GM23338 (cell line): Measurements from ENCODE around the gene HERPUD1. TPM values are rescaled to one million over a fixed set of nuclear protein-coding genes. Genes with fewer than 3 reads are reported as not detected.

Source experiments
- ATAC-seq: fragments of 200-7000 bp; cut with Tn5 transposase; 3 replicates; pipeline ENCODE4 v1.9.1; 2020
- DNase-seq: peaks from one replicate; pipeline ENCODE4 v3.0.0-alpha.2; 2015; ENCODE audit warnings: low spot score
- H2AFZ ChIP-seq: fragments of 200-600 bp; sonication (generic); 2 replicates; pipeline ENCODE4 v1.8.0; 2016; ENCODE audit warnings: antibody characterized with exemption, mild to moderate bottlenecking, moderate library complexity
- H3F3A ChIP-seq: fragments of 200-600 bp; sonication (generic); replicated peaks from 2 replicates; pipeline ENCODE4 v1.8.0; 2017; ENCODE audit warnings: antibody characterized with exemption, mixed run types, low read depth
- H3K27ac ChIP-seq: fragments of 200-600 bp; sonication (generic); 2 replicates; pipeline ENCODE4 v1.6.1; 2016; ENCODE audit warnings: low read depth
- H3K27me3 ChIP-seq: fragments of 200-600 bp; sonication (generic); 2 replicates; pipeline ENCODE4 v1.8.0; 2016; ENCODE audit warnings: mild to moderate bottlenecking, mixed run types, moderate library complexity; ENCODE audit not compliant: insufficient read depth
- H3K36me3 ChIP-seq: fragments of 200-600 bp; sonication (generic); 2 replicates; pipeline ENCODE4 v1.8.0; 2016; ENCODE audit warnings: mild to moderate bottlenecking; ENCODE audit not compliant: insufficient read depth
- H3K4me1 ChIP-seq: fragments of 200-600 bp; sonication (generic); 2 replicates; pipeline ENCODE4 v1.8.0; 2016; ENCODE audit warnings: mild to moderate bottlenecking, moderate library complexity; ENCODE audit not compliant: insufficient read depth
- H3K4me2 ChIP-seq: fragments of 200-600 bp; sonication (generic); 2 replicates; pipeline ENCODE4 v1.7.1; 2017; ENCODE audit warnings: mixed run types
- H3K4me3 ChIP-seq: fragments of 200-600 bp; sonication (generic); 2 replicates; pipeline ENCODE4 v1.6.1; 2016; ENCODE audit warnings: mixed run types
- H3K79me2 ChIP-seq: fragments of 200-600 bp; sonication (generic); replicated peaks from 2 replicates; pipeline ENCODE4 v1.8.0; 2017; ENCODE audit warnings: mild to moderate bottlenecking; ENCODE audit not compliant: insufficient read depth
- H3K9me2 ChIP-seq: fragments of 200-600 bp; sonication (generic); 2 replicates; pipeline ENCODE4 v1.8.0; 2017; ENCODE audit not compliant: insufficient read depth
- H4K20me1 ChIP-seq: fragments of 200-600 bp; sonication (generic); replicated peaks from 2 replicates; pipeline ENCODE4 v1.8.0; 2017; ENCODE audit warnings: mild to moderate bottlenecking; ENCODE audit not compliant: insufficient read depth
- H3K27ac Mint-ChIP-seq: 2 replicates; pipeline ENCODE4 v1.8.0; 2020; ENCODE audit warnings: inconsistent platforms, mild to moderate bottlenecking, moderate library complexity, mixed read lengths
- H3K27me3 Mint-ChIP-seq: 3 replicates; pipeline ENCODE4 v1.8.0; 2022; ENCODE audit warnings: low read depth, mild to moderate bottlenecking, moderate library complexity, mixed read lengths, inconsistent platforms; ENCODE audit not compliant: insufficient read depth, poor library complexity
- H3K36me3 Mint-ChIP-seq: 3 replicates; pipeline ENCODE4 v1.8.0; 2021; ENCODE audit warnings: low read depth, mild to moderate bottlenecking, inconsistent platforms, moderate library complexity, mixed read lengths
- H3K4me1 Mint-ChIP-seq: 3 replicates; pipeline ENCODE4 v1.8.0; 2020; ENCODE audit warnings: mild to moderate bottlenecking, inconsistent platforms, mixed read lengths
- H3K4me3 Mint-ChIP-seq: 3 replicates; pipeline ENCODE4 v1.8.0; 2021; ENCODE audit warnings: moderate library complexity, mild to moderate bottlenecking, inconsistent platforms, mixed read lengths
- H3K9me3 Mint-ChIP-seq: 3 replicates; pipeline ENCODE4 v1.8.0; 2020; ENCODE audit warnings: moderate library complexity, mild to moderate bottlenecking, inconsistent platforms, mixed read lengths
- CREB1 ChIP-seq: fragments of 250-450 bp; sonication (Bioruptor Pico); IDR thresholded peaks from 2 replicates; pipeline ENCODE4 v1.5.0; 2020; ENCODE audit warnings: low read depth, mild to moderate bottlenecking, moderate library complexity
- EZH2 ChIP-seq: fragments of 200-600 bp; sonication (generic); IDR thresholded peaks from one replicate; pipeline ENCODE4 v1.8.0; 2017; ENCODE audit warnings: antibody characterized with exemption, mild to moderate bottlenecking, low read depth; ENCODE audit not compliant: unreplicated experiment
- EZH2phosphoT487 ChIP-seq: fragments of 200-600 bp; sonication (generic); IDR thresholded peaks from one replicate; pipeline ENCODE4 v1.8.1; 2018; ENCODE audit warnings: antibody characterized with exemption; ENCODE audit not compliant: unreplicated experiment
- JUNB ChIP-seq: IDR thresholded peaks from one replicate; pipeline ENCODE4 v1.6.1; 2016; ENCODE audit warnings: antibody characterized with exemption; ENCODE audit not compliant: unreplicated experiment
- NANOG ChIP-seq: IDR thresholded peaks from 2 replicates; pipeline ENCODE4 v1.6.1; 2016; ENCODE audit warnings: antibody characterized with exemption, borderline replicate concordance
- POLR2AphosphoS5 ChIP-seq: IDR thresholded peaks from 2 replicates; pipeline ENCODE4 v1.6.1; 2016; ENCODE audit warnings: antibody characterized with exemption, low read depth
- STAT1 ChIP-seq: IDR thresholded peaks from one replicate; pipeline ENCODE4 v1.6.1; 2016; ENCODE audit warnings: antibody characterized with exemption; ENCODE audit not compliant: unreplicated experiment
- ZNF114 ChIP-seq: fragments of 250-450 bp; sonication (Bioruptor Pico); IDR thresholded peaks from 2 replicates; pipeline ENCODE4 v1.5.0; 2020; ENCODE audit warnings: mild to moderate bottlenecking, moderate library complexity
- ZNF331 ChIP-seq: fragments of 250-450 bp; sonication (Bioruptor Pico); IDR thresholded peaks from 2 replicates; pipeline ENCODE4 v1.5.0; 2020; ENCODE audit warnings: low read depth, mild to moderate bottlenecking, moderate library complexity
- polyA plus RNA-seq: library from polyadenylated mRNA; unstranded; fragments of >200 nt; fragmentation: Nextera tagmentation; extraction: Ambion mirVana; gene quantifications from 2 replicates; pipeline ENCODE4 v1.2.1, GENCODE V29; 2016
- total RNA-seq: library from RNA; depleted of rRNA; stranded (reverse); fragments of >200 nt; shearing (Covaris generic); gene quantifications from 2 replicates; pipeline ENCODE4 v1.2.3, GENCODE V29; 2014
- TF ChIP-seq, protein P1 (sequence below): IDR thresholded peaks from 2 replicates; pipeline ENCODE4 v1.6.1; 2016; ENCODE audit warnings: antibody characterized with exemption
- TF ChIP-seq, protein P2 (sequence below): IDR thresholded peaks from one replicate; pipeline ENCODE4 v1.6.1; 2018; ENCODE audit warnings: antibody characterized with exemption; ENCODE audit not compliant: unreplicated experiment
- TF ChIP-seq, protein P3 (sequence below): fragments of 250-450 bp; sonication (Bioruptor Pico); IDR thresholded peaks from 2 replicates; pipeline ENCODE4 v1.5.0; 2020; ENCODE audit warnings: mild to moderate bottlenecking, moderate library complexity
- TF ChIP-seq, protein P4 (sequence below), 2 experiments: fragments of 200-600 bp in 1 of 2; sonication (generic) in 1 of 2; conservative IDR thresholded peaks; 2 replicates each; pipeline versions ENCODE4 v1.5.1 to v1.6.1; 2016 to 2017; ENCODE audit warnings: antibody characterized with exemption in 2 of 2, low read depth in 2 of 2, mild to moderate bottlenecking in 2 of 2, moderate library complexity in 1 of 2

HERPUD1 gene
- total and polyA plus RNA-seq, 2 experiments from 2014 or later: 41.1 to 44.1 TPM

DNA sequence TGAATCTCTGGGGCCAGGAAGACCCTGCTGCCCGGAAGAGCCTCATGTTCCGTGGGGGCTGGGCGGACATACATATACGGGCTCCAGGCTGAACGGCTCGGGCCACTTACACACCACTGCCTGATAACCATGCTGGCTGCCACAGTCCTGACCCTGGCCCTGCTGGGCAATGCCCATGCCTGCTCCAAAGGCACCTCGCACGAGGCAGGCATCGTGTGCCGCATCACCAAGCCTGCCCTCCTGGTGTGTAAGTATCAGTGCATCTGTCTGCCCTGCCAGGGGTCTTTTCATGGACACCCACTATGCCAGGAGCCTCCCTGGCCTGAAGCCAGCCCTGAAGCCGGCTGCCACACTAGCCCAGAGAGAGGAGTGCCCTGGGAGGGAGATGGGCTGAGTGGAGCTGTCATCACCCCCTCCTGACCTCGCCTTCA is 29.9 kb downstream of the HERPUD1 start, which contains the start of gene CETP:
CETP (plus strand) TSS at position 100 of the 431 bp plus-strand sequence; CDS start at position 130, 30 bp downstream.
- Histone ChIP-seq H3K27me3 (no peaks in the 10 kb centered on the region), H3K27ac (no peak within 1 kb of the TSS), H3K4me1 (no peaks in the 10 kb centered on the region; the same call in 1 of the 2 replicates), H3K36me3 (no peaks in the 10 kb centered on the region), H3F3A (no peaks in the 10 kb centered on the region), H3K9me2 (no peaks in the 10 kb centered on the region), H3K79me2 (no peaks in the 10 kb centered on the region), H4K20me1 (no peaks in the 10 kb centered on the region), H3K4me2 (no peak within 1 kb of the TSS), H3K4me3 (no peak within 1 kb of the TSS), H2AFZ (no peak within 1 kb of the TSS)
- Mint-ChIP-seq H3K4me1 (peaks cover 4% of the 10 kb centered on the region; the same call in 2 of the 3 replicates), H3K27me3 (peaks cover 9% of the 10 kb centered on the region), H3K27ac (no peak within 1 kb of the TSS), H3K4me3 (no peak within 1 kb of the TSS), H3K36me3 (no peaks in the 10 kb centered on the region), H3K9me3 (no peaks in the 10 kb centered on the region; the same call in 2 of the 3 replicates)
- TF ChIP-seq NANOG (no peak), JUNB (no peak), ZNF331 (CRISPR knock-in tag) (no peak), ZNF114 (no peak), CREB1 (CRISPR knock-in tag) (no peak), EZH2 (no peak), EZH2phosphoT487 (no peak), STAT1 (no peak), POLR2AphosphoS5 (no peak)
- TF ChIP-seq, protein P1, sequence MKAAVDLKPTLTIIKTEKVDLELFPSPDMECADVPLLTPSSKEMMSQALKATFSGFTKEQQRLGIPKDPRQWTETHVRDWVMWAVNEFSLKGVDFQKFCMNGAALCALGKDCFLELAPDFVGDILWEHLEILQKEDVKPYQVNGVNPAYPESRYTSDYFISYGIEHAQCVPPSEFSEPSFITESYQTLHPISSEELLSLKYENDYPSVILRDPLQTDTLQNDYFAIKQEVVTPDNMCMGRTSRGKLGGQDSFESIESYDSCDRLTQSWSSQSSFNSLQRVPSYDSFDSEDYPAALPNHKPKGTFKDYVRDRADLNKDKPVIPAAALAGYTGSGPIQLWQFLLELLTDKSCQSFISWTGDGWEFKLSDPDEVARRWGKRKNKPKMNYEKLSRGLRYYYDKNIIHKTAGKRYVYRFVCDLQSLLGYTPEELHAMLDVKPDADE: no peak
- TF ChIP-seq, protein P2, sequence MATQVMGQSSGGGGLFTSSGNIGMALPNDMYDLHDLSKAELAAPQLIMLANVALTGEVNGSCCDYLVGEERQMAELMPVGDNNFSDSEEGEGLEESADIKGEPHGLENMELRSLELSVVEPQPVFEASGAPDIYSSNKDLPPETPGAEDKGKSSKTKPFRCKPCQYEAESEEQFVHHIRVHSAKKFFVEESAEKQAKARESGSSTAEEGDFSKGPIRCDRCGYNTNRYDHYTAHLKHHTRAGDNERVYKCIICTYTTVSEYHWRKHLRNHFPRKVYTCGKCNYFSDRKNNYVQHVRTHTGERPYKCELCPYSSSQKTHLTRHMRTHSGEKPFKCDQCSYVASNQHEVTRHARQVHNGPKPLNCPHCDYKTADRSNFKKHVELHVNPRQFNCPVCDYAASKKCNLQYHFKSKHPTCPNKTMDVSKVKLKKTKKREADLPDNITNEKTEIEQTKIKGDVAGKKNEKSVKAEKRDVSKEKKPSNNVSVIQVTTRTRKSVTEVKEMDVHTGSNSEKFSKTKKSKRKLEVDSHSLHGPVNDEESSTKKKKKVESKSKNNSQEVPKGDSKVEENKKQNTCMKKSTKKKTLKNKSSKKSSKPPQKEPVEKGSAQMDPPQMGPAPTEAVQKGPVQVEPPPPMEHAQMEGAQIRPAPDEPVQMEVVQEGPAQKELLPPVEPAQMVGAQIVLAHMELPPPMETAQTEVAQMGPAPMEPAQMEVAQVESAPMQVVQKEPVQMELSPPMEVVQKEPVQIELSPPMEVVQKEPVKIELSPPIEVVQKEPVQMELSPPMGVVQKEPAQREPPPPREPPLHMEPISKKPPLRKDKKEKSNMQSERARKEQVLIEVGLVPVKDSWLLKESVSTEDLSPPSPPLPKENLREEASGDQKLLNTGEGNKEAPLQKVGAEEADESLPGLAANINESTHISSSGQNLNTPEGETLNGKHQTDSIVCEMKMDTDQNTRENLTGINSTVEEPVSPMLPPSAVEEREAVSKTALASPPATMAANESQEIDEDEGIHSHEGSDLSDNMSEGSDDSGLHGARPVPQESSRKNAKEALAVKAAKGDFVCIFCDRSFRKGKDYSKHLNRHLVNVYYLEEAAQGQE: no peak
- TF ChIP-seq, protein P3, sequence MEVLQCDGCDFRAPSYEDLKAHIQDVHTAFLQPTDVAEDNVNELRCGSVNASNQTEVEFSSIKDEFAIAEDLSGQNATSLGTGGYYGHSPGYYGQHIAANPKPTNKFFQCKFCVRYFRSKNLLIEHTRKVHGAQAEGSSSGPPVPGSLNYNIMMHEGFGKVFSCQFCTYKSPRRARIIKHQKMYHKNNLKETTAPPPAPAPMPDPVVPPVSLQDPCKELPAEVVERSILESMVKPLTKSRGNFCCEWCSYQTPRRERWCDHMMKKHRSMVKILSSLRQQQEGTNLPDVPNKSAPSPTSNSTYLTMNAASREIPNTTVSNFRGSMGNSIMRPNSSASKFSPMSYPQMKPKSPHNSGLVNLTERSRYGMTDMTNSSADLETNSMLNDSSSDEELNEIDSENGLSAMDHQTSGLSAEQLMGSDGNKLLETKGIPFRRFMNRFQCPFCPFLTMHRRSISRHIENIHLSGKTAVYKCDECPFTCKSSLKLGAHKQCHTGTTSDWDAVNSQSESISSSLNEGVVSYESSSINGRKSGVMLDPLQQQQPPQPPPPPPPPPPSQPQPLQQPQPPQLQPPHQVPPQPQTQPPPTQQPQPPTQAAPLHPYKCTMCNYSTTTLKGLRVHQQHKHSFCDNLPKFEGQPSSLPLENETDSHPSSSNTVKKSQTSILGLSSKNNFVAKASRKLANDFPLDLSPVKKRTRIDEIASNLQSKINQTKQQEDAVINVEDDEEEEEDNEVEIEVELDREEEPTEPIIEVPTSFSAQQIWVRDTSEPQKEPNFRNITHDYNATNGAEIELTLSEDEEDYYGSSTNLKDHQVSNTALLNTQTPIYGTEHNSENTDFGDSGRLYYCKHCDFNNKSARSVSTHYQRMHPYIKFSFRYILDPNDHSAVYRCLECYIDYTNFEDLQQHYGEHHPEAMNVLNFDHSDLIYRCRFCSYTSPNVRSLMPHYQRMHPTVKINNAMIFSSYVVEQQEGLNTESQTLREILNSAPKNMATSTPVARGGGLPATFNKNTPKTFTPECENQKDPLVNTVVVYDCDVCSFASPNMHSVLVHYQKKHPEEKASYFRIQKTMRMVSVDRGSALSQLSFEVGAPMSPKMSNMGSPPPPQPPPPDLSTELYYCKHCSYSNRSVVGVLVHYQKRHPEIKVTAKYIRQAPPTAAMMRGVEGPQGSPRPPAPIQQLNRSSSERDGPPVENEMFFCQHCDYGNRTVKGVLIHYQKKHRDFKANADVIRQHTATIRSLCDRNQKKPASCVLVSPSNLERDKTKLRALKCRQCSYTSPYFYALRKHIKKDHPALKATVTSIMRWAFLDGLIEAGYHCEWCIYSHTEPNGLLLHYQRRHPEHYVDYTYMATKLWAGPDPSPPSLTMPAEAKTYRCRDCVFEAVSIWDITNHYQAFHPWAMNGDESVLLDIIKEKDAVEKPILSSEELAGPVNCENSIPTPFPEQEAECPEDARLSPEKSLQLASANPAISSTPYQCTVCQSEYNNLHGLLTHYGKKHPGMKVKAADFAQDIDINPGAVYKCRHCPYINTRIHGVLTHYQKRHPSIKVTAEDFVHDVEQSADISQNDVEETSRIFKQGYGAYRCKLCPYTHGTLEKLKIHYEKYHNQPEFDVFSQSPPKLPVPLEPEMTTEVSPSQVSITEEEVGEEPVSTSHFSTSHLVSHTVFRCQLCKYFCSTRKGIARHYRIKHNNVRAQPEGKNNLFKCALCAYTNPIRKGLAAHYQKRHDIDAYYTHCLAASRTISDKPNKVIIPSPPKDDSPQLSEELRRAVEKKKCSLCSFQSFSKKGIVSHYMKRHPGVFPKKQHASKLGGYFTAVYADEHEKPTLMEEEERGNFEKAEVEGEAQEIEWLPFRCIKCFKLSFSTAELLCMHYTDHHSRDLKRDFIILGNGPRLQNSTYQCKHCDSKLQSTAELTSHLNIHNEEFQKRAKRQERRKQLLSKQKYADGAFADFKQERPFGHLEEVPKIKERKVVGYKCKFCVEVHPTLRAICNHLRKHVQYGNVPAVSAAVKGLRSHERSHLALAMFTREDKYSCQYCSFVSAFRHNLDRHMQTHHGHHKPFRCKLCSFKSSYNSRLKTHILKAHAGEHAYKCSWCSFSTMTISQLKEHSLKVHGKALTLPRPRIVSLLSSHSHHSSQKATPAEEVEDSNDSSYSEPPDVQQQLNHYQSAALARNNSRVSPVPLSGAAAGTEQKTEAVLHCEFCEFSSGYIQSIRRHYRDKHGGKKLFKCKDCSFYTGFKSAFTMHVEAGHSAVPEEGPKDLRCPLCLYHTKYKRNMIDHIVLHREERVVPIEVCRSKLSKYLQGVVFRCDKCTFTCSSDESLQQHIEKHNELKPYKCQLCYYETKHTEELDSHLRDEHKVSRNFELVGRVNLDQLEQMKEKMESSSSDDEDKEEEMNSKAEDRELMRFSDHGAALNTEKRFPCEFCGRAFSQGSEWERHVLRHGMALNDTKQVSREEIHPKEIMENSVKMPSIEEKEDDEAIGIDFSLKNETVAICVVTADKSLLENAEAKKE (CRISPR knock-in tag): no peak
- TF ChIP-seq, protein P4, sequence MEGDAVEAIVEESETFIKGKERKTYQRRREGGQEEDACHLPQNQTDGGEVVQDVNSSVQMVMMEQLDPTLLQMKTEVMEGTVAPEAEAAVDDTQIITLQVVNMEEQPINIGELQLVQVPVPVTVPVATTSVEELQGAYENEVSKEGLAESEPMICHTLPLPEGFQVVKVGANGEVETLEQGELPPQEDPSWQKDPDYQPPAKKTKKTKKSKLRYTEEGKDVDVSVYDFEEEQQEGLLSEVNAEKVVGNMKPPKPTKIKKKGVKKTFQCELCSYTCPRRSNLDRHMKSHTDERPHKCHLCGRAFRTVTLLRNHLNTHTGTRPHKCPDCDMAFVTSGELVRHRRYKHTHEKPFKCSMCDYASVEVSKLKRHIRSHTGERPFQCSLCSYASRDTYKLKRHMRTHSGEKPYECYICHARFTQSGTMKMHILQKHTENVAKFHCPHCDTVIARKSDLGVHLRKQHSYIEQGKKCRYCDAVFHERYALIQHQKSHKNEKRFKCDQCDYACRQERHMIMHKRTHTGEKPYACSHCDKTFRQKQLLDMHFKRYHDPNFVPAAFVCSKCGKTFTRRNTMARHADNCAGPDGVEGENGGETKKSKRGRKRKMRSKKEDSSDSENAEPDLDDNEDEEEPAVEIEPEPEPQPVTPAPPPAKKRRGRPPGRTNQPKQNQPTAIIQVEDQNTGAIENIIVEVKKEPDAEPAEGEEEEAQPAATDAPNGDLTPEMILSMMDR (conservative IDR thresholded peaks at IDR 0.05; ENCODE audit: low read depth in 2 of 2): no peak
- ATAC-seq (no peak), DNase-seq (no peak)
